Stimulated activated naive CD8-positive, alpha-beta T cell treated with anti-CD3 and anti-CD28 coated beads, Interleukin-15, Interleukin-2, amounts not matched to agents 100 U/mL and 50 U/mL, for 24 hours (primary cell): ENCODE results near the gene SUPT5H.

Source experiments
- ATAC-seq: fragments of 150-1000 bp; cut with Tn5 transposase; one replicate; pipeline ENCODE4 v1.10.0; 2021
- DNase-seq: peaks from one replicate; pipeline ENCODE4 v3.0.0; 2021

The SUPT5H gene

DNA sequence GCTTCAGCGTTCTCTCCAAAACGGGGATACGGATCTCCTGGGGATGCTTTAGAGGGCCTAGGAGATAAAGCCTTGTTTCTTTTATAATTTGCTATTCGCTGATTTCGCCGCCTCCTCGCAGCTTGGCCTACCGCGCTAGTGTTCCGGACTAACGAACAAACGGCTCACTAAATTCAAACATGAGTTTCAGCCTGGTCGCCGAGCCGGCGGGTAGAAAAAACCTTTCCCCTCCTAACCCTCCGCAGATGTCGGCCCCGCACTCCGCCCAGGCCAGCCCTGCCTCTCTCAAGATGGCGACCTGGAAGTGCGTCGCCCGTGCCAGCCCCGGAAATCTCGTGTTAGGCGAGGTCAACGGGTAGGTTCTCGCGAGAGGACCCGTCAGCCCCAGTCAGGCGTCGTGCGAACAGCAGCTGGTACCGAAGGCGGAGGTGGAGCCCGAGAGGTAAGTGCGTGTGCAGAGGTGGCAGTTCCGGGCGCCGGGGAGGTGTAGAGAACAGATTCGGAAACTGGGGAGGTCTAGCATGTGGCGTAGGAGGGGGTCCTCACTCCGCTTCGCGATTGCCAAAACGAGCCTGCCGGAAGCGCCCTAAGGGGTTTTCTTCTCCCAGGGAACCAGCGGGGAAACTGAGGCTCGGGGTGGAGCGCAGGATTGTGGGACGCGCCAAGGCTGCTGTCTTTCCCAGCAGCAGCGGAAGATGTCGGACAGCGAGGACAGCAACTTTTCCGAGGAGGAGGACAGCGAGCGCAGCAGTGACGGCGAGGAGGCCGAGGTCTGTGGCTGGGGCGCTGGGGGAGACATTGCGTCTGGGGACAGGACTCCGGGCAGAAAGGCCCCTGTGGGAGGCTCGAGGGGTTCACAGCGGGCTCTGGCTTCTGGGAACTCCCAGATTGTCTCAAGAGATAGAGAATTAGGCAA, at the start of gene SUPT5H:
TSS of gene SUPT5H (plus strand) at position 387 of the 916 bp plus-strand sequence. CDS start at position 696, 309 bp downstream.
- peak; percentile 96 for DNase-seq
- peak; percentile 93 for ATAC-seq

DNA sequence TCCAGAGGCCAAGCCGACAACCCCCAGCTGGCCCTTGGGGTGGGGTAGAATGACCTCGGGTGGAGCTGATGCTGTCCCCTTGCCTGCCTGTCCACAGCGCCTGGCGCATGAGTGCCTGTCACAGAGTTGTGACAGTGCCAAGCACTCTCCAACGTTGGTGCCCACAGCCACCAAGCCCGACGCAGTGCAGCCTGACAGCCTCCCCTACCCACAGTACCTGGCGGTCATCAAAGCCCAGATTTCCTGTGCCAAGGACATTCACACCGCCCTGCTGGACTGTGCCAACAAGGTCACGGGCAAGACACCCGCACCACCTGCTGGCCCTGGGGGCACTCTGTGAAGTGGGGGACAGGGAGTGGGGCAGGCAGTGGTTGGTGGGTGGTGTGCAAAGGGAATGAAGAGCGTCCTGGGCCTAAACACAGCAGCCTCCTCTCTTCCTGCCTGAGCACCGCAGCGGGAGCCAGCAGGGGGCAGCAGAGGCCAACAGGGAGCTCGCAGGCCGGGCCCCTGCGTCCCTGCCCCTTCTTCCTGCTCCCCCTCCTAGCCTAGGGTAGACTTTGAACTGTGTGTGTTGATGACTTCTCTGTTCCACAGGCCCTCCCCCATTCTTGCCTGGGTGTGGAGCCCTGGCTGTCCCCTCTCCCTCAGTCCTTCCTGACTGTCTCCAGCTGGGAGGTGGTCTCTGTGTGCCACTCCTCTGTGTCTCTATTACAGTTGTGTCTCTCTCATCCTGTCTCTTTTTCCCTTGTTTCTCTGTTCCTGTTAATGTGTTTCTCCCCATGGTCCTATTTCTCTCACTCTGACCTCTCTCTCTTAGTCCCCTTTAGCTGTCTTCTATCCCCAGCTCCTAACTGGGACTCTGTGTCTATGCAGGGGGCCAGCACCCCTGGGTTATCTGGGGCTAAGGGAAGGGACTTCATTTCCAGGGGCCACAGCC, 47.8 kb upstream of the SUPT5H start:
- ATAC-seq, result peak; percentile 61
- DNase-seq, result peak; percentile 97

DNA sequence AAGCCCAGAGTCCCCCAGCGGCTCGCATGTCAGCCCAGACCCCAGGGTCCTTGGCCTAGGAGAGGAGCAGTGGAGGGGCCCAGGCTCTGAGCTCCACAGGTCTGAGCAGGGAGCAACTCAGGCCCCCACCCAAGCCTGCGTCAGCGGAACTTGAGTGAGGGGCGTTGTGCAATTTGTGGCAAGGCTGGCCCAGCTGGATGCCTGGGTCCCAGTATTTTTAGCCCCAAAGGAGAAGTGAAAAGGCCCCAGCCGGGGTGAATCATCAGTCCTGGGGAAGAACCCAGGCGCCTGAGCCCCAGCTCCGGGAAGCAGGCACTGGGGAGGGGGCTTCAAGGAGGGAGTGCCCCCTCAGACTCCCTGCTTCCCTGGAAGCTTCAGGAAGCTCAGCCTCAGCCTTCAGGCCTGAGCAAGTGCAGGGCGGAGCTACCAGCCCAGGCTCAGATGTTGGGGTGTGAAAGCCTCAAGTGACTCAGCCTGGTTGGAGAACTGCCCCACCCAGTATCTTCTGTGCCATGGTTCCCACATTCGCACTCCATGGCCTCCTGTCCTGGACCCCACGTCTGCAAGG, 47.0 kb upstream of the SUPT5H start:
- peak; percentile 20 for ATAC-seq
- peak; percentile 71 for DNase-seq

DNA sequence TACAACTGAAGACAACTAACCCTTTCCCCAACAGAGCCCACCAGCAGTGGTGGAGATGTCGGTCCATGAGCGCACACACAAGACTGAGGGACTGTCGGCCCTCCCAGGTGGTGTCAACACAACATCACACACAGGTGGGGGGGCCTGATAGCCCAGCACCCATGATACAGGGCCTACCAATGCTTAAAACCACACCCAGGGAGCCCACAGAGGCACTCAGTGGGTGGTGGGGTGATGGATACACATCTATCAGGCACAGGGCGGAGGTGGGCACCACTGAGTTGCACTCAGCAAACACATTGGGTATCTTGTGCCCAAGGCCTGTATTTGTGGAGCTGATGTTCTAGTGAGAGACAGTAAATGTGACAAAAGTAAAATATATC, 45.7 kb upstream of the SUPT5H start:
- DNase-seq, result no peak
- no peak for ATAC-seq

DNA sequence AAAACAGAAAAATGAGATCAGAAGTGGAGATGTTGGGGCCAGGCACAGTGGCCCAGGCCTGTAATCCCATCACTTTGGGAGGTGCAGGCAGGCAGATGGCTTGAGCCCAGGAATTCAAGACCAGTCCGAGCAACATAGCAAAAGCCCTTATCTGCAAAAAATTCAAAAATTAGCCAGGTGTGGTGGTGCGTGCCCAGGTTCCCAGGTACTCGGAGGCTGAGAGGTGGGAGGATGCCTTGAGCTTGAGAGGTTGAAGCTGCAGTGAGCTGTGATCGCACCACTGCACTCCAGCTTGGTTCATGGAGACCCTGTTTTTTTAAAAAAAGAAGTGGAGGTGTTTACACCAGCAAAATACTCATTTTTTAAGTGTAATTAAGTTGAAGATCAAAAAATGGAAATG, 45.3 kb upstream of the SUPT5H start:
- ATAC-seq (no peak), DNase-seq (no peak)

DNA sequence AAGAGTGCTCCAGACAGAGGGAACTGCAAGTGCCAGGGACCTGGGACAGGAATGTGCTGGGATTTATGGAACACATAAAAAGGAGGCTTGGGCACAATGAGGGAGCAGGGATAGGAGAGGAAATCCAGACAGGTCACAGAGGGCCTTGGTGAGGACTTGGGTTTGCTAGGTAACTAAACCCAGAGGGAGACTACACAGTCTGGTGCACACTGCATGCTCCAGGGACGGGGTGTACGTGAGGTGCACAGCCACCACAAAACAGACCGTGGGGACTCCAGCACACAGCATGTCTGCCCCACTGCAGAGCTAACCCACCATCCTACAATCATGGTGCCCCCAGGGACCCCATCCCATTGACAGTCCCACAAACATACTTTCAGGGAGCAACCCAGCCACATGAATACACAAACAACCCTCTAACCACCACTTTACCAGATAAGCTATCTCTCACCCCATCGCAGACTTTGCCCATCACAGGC, 44.3 kb upstream of the SUPT5H start:
- peak; percentile 3 for ATAC-seq
- DNase-seq, result no peak

DNA sequence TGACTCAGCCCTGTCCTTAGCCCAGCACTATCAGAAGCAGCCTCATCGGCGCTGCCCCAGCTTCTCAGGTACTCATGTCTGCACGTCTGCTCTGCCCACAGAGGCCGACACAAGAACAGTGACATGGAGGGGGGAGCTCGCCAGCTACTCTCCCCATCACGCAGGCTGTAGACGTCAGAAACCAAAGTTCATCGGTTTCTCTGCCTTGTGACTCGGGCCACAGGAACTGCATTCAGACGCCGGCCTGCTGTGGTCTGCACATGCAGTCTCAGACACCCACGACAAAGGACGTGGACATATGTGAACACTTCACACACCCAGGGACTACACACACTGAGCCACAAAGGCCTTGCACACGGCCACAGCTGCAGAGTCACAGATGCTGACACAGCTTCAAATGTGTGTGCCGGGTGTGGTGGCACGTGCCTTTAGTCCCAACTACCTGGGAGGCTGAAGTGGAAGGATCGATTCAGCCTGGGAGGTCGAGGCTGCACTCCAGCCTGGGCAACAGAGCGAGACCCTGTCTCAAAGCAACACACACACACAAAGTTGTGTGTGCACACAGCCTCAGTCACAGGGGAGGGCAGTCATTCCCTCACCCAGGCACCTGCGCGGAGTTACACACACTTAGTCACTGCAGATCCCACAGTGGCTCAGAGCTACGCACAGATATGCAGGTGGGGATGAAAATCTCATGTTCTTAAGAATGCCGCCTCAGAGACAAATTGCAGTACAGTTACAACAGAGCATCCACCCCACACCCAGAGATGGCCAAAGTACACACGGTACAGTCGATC, 43.6 kb upstream of the SUPT5H start:
- DNase-seq (peak; percentile 86), ATAC-seq (peak; percentile 76)

DNA sequence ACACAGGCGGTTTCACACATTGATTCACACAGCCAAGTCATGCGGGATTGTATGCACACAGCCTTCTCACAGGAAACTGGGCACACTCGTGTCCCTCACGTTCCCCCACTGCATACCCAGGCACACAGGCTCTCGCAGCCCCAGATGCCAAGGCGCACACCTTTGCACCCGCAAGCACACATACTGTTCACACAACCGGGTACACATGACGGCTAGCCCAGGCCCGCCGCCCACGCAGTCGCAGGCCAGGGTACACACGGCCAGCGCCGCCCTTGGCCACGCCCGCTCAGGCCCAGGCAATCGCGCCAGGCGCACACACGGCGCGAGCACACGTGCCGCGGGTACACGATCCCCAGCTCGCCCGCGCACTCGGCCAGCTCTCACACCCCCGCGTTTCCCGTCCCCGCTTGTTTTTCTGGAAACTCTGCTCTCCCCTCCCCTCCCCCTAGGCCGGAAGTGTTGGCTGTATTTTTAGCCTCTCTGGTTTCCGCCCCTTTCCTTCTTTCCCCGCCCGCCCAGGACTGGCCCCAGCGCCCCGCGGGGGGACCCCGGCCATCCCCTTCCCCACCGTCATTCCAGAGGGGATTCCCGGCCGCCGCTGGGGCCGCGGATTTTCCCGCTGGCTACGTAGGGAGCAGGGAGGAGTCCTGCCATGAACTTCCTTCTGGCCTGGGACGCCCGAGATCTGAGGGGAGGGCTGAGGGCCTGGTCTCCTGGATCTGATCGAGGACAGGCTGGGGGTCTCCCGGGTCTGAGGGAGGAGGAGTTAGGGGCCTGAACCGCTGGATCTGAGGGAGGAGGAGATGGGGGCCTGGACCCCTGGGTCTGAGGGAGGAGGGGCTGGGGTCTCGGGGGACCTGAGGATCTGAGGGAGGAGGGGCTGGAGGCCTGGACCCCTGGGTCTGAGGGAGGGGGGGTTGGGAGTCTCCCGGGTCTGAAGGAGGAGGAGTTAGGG, 42.8 kb upstream of the SUPT5H start:
- DNase-seq, result peak; percentile 88
- peak; percentile 1 for ATAC-seq

DNA sequence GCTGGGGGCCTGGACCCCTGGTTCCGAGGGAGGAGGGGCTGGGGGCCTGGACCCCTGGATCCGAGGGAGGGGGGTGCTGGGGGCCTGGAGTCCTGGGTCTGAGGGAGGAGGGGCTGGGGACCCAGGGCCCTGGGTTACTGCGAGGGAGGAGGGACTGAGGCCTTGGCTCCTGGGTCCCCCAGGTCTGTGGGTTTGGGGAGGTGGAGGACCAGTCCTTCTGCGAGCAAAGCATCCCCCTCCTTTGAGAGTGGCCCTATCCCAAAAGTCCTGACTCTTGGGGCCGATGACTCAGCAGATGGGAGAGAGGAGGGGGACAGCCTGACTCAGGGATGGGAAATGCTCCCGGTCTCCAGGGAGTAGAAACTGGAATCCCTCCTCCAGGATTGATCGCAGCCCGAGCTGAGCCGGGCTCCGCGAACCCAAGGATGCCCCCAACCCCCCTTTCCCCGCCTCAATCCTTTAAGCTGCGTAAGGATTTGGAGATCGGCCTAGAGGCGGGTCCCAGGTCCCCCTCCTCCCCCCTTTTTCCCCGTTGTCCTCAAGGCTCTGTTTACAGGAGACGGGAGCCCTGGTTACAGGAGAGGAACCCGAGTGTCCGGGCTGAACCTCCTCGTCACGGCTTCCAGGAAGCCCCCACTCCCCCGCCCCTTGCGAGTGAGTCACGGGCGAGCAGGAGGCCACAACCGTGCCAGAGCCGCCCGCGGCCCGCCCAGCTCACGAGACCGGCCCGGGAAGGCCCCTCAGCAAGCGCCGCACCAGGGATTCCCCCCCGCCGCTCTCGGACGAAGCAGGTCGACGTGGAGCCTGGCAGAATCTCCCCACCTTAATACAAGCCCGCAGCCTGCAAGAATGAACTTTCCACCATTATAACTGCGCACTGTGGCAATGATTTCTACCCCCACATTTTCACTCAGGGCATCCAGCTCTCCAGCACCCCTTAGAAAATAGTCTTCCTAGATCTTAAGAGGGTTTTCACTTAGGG, 41.8 kb upstream of the SUPT5H start:
- ATAC-seq (peak; percentile 30), DNase-seq (peak; percentile 97)

DNA sequence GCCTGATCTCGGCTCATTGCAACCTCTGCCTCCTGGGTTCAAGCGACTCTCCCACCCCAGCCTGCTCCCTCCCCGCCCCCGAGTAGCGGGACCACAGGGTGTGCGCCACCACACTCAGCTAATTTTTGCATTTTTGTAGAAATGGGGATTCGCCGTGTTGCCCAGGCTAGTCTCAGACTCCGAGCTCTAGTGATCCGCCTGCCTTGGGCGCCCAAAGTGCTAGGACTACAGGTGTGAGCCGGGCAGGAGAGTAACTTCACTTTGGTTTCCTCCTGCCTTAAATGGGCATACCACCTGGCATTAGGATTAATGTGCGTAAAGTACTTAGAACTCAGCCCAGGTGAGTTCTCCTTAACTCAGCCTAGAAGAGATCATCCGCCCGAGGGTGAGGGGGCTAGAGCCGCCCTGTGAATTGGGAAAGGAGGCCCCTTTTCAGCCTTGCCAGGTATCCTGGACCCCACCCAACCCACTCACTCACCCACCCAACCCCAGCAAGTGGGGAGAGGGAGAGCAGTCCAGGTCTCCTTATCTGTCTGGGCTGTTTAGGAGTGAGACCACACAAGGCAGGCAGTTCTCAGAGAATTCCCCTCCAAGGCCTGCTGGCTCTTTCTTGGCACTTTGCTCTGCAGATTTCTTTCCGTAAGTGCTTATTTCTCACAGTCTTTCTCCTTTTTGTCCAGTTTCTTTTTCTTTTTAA, 40.0 kb upstream of the SUPT5H start:
- no peak for DNase-seq
- ATAC-seq, result no peak

DNA sequence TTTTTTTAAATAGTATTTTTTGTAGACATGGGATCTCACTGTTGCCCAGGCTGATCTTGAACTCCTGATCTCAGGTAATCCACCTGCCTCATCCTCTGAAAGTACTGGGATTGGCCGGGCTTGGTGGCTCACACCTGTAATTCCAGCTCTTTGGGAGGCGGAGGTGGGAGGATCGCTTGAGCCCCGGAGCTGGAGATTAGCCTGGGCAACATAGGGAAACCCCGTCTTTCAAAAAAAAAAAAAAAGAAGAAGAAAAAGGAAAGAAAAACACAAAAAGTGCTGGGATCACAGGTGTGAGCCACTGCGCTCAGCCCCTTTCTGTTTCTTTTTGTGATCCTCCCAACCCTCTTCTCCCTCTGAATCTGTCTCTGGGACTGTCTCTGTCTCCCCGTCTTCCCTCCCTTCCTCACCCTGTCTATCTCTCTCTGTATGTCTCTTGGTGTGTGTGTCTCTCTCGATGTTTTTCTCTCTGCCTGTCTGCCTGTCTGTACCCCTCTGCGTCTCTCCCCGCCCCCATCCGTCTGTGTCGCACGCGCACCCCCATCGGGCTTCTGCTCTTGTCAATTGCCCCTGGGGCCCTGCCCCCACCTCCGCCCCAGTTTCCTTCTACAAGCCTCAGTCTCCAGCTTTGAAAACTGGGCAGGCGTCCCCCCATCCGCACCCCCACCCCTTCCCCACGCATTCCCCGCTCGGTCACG, 39.3 kb upstream of the SUPT5H start:
- ATAC-seq, result peak; percentile 4
- peak; percentile 87 for DNase-seq

DNA sequence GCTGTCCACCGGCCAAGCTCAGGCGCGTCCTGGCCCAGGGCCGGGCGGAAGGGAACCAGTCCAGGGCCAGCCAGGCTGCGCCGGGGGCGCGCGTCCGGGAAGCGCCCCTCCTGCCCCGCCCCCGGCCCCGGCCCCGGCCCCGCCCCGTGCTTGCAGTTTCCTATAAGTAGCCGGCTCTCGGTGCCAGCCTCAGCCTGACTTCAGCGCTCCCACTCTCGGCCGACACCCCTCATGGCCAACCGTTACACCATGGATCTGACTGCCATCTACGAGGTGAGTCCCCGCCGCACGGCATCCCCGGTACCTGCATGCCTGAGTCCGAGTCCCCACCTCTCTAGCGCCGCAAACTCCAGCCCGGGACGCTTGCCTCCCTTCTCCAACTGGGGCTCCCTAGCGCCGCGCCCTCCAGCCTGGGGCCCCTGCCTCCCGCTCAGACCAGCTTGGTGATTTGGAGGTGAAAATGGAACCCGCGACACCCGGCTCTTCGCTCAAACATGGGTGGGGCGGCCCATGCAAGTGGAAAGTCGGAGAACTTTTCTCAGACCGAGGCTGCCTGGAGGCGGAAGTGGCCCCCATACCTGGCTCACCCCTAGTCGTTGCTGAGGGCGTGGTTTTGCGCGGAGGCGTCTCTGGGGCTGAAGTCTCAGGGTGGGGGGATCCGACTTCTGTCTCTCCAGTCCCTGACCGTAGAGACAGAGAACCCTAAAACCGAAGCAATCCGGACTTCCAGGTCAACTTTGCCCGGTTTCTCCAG, 38.5 kb upstream of the SUPT5H start, which contains the start of gene ZFP36:
TSS of gene ZFP36 (plus strand) at position 192 of the 754 bp plus-strand sequence. CDS start at position 250, 58 bp downstream.
- ATAC-seq, result peak; percentile 33
- DNase-seq, result peak; percentile 91

DNA sequence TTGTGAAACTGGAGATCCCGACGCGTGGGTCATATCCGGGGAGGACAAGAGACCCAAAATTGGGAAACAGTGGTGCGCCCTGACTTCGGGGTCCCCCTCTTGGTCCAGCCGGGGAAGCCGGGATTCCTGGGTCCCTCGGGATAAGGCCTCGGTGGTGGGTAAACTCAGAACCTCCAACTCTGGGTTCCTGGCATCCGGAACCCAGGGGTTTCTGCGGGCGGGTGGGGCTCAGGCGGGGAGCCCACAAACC, 38.0 kb upstream of the SUPT5H start:
- no peak for DNase-seq
- no peak for ATAC-seq

DNA sequence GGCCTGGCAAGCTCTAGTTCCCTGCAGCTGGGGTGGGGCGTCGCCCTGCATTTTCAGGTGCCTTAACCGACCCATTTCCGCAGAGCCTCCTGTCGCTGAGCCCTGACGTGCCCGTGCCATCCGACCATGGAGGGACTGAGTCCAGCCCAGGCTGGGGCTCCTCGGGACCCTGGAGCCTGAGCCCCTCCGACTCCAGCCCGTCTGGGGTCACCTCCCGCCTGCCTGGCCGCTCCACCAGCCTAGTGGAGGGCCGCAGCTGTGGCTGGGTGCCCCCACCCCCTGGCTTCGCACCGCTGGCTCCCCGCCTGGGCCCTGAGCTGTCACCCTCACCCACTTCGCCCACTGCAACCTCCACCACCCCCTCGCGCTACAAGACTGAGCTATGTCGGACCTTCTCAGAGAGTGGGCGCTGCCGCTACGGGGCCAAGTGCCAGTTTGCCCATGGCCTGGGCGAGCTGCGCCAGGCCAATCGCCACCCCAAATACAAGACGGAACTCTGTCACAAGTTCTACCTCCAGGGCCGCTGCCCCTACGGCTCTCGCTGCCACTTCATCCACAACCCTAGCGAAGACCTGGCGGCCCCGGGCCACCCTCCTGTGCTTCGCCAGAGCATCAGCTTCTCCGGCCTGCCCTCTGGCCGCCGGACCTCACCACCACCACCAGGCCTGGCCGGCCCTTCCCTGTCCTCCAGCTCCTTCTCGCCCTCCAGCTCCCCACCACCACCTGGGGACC, 37.6 kb upstream of the SUPT5H start:
- peak; percentile 68 for DNase-seq
- ATAC-seq, result no peak

DNA sequence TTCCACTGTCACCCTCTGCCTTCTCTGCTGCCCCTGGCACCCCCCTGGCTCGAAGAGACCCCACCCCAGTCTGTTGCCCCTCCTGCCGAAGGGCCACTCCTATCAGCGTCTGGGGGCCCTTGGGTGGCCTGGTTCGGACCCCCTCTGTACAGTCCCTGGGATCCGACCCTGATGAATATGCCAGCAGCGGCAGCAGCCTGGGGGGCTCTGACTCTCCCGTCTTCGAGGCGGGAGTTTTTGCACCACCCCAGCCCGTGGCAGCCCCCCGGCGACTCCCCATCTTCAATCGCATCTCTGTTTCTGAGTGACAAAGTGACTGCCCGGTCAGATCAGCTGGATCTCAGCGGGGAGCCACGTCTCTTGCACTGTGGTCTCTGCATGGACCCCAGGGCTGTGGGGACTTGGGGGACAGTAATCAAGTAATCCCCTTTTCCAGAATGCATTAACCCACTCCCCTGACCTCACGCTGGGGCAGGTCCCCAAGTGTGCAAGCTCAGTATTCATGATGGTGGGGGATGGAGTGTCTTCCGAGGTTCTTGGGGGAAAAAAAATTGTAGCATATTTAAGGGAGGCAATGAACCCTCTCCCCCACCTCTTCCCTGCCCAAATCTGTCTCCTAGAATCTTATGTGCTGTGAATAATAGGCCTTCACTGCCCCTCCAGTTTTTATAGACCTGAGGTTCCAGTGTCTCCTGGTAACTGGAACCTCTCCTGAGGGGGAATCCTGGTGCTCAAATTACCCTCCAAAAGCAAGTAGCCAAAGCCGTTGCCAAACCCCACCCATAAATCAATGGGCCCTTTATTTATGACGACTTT, 36.8 kb upstream of the SUPT5H start:
- DNase-seq, result no peak

More for the DNA sequence above, 36.8 kb upstream of the SUPT5H start:
- ATAC-seq, result no peak
